Measurements from ENCODE around the gene RWDD2A. TPM values are rescaled to one million over a fixed set of nuclear protein-coding genes. Genes with fewer than 3 reads are reported as not detected.

The RWDD2A gene
- total RNA-seq, 1 experiment from 2014 or later: 2.4 TPM

GRCh38 chr6:83221276-83221675 lies 28.1 kb downstream of the RWDD2A start:
- DNase-seq (ENCODE audit: low spot score): no peak
- H3K4me1 ChIP-seq (ENCODE audit: insufficient read depth, low read length, poor library complexity, severe bottlenecking): peaks cover 46% of the 10 kb centered on the region
- no TSS peak for BruUV-seq (replicated peaks)
- POLR2A ChIA-PET (ENCODE audit: low non-redundant PET): no interaction called here
- H3K27me3 ChIP-seq (replicated peaks; ENCODE audit: insufficient read depth, low read depth, low read length, poor library complexity): no peaks in the 10 kb centered on the region
- peaks cover 6% of the 10 kb centered on the region for H3K36me3 ChIP-seq (ENCODE audit: insufficient read depth, low read length, poor library complexity, severe bottlenecking)
- no peaks in the 10 kb centered on the region for H3K9me3 ChIP-seq (ENCODE audit: low read depth, low read length, poor library complexity, severe bottlenecking)
- intact Hi-C loops (cut with micrococcal nuclease; ENCODE audit: unreplicated experiment): loop anchor here (10.0 kb wide), 1 partner anchor 374 kb away; no protein-coding TSS in a partner anchor
- peak overlapping the region; percentile 37 for H3K27ac ChIP-seq (ENCODE audit: low read depth, low read length, poor library complexity, severe bottlenecking)
- CTCF ChIA-PET: interaction anchor here (0.7 to 1.2 kb wide), 2 partner anchors 290 to 298 kb away, joined by 3 to 4 read pairs; no protein-coding TSS in a partner anchor
- TF ChIP-seq EZH2 (IDR thresholded peaks at IDR 0.05; ENCODE audit: borderline replicate concordance, low read depth, low read length, poor library complexity, severe bottlenecking): no peak
- TF ChIP-seq CTCF (conservative IDR thresholded peaks at IDR 0.05; ENCODE audit: low read depth, low read length): no peak
- no peak overlapping the region for H3K4me3 ChIP-seq (ENCODE audit: low read depth, low read length, poor library complexity, severe bottlenecking)

GRCh38 chr6:83221889-83222479 lies 28.8 kb downstream of the RWDD2A start:
- no TSS peak for BruUV-seq (replicated peaks)
- DNase-seq (ENCODE audit: low spot score): peak; percentile 82
- H3K27ac ChIP-seq (ENCODE audit: low read depth, low read length, poor library complexity, severe bottlenecking): peak overlapping the region; percentile 70
- H3K4me3 ChIP-seq (ENCODE audit: low read depth, low read length, poor library complexity, severe bottlenecking): no peak overlapping the region
- H3K4me1 ChIP-seq (ENCODE audit: insufficient read depth, low read length, poor library complexity, severe bottlenecking): peaks cover 39% of the 10 kb centered on the region
- POLR2A ChIA-PET (ENCODE audit: low non-redundant PET): interaction anchor here (0.6 kb wide), 1 partner anchor 144 kb away, joined by 5 read pairs; no protein-coding TSS in a partner anchor
- H3K27me3 ChIP-seq (replicated peaks; ENCODE audit: insufficient read depth, low read depth, low read length, poor library complexity): no peaks in the 10 kb centered on the region
- TF ChIP-seq EZH2 (IDR thresholded peaks at IDR 0.05; ENCODE audit: borderline replicate concordance, low read depth, low read length, poor library complexity, severe bottlenecking) (no peak), CTCF (conservative IDR thresholded peaks at IDR 0.05; ENCODE audit: low read depth, low read length) (peak; percentile 72)
- peaks cover 10% of the 10 kb centered on the region for H3K36me3 ChIP-seq (ENCODE audit: insufficient read depth, low read length, poor library complexity, severe bottlenecking)
- intact Hi-C loops (cut with micrococcal nuclease; ENCODE audit: unreplicated experiment): loop anchor here (1.0 to 10.0 kb wide), 4 partner anchors 147 to 393 kb away; partner anchors contain the start of gene PRSS35
- H3K9me3 ChIP-seq (ENCODE audit: low read depth, low read length, poor library complexity, severe bottlenecking): no peaks in the 10 kb centered on the region
- CTCF ChIA-PET: interaction anchor here (0.7 to 1.2 kb wide), 5 partner anchors 154 to 297 kb away, joined by 3 to 7 read pairs (median 4); partner anchors contain the start of genes DOP1A and PRSS35

- Histone ChIP-seq H3K4me1 (ENCODE audit: insufficient read depth, low read length, poor library complexity, severe bottlenecking) (peaks cover 18% of the 10 kb centered on the region), H3K27me3 (replicated peaks; ENCODE audit: insufficient read depth, low read depth, low read length, poor library complexity) (no peaks in the 10 kb centered on the region), H3K27ac (ENCODE audit: low read depth, low read length, poor library complexity, severe bottlenecking) (no peak overlapping the region), H3K36me3 (ENCODE audit: insufficient read depth, low read length, poor library complexity, severe bottlenecking) (peaks cover 12% of the 10 kb centered on the region), H3K4me3 (ENCODE audit: low read depth, low read length, poor library complexity, severe bottlenecking) (no peak overlapping the region), H3K9me3 (ENCODE audit: low read depth, low read length, poor library complexity, severe bottlenecking) (no peaks in the 10 kb centered on the region)
- intact Hi-C loops (cut with micrococcal nuclease; ENCODE audit: unreplicated experiment): loop anchor here (10.0 kb wide), 1 partner anchor 368 kb away; no protein-coding TSS in a partner anchor
- no peak for TF ChIP-seq EZH2 (IDR thresholded peaks at IDR 0.05; ENCODE audit: borderline replicate concordance, low read depth, low read length, poor library complexity, severe bottlenecking)
- TF ChIP-seq CTCF (conservative IDR thresholded peaks at IDR 0.05; ENCODE audit: low read depth, low read length): no peak
- BruUV-seq (replicated peaks): no TSS peak
- CTCF ChIA-PET: no interaction called here
- DNase-seq (ENCODE audit: low spot score): no peak
- POLR2A ChIA-PET (ENCODE audit: low non-redundant PET): no interaction called here
Measured at GRCh38 chr6:83226517-83226916, 33.4 kb downstream of the RWDD2A start.
